Measurements from ENCODE around the gene CD59. TPM values are rescaled to one million over a fixed set of nuclear protein-coding genes. Genes with fewer than 3 reads are reported as not detected.
"Not testable (repeated sequence)": the region's sequence is repeated elsewhere in the genome, so short reads cannot be mapped to it uniquely, and the experiment has no call there.

The CD59 gene
- total RNA-seq, 1 donor, result 1,509 TPM

- no peak for DNase-seq (ENCODE audit: low read depth)
- TF ChIP-seq CTCF (IDR thresholded peaks at IDR 0.05; ENCODE audit: insufficient read depth, low read length), result no peak
- no peak overlapping the region for H3K4me3 ChIP-seq (ENCODE audit: low read depth, low read length)
Observed at GRCh38 chr11:33708985-33709384, 27.2 kb downstream of the CD59 start.

GRCh38 chr11:33707831-33708230, 28.4 kb downstream of the CD59 start:
- DNase-seq (ENCODE audit: low read depth); H3K4me3 ChIP-seq (ENCODE audit: low read depth, low read length): not testable (repeated sequence)

- H3K4me3 ChIP-seq (ENCODE audit: low read depth, low read length), result no peak overlapping the region
- no peak for TF ChIP-seq CTCF (IDR thresholded peaks at IDR 0.05; ENCODE audit: insufficient read depth, low read length)
- no peak for DNase-seq (ENCODE audit: low read depth)
Observed at GRCh38 chr11:33706966-33707365, 29.3 kb downstream of the CD59 start.

- no peak for TF ChIP-seq CTCF (IDR thresholded peaks at IDR 0.05; ENCODE audit: insufficient read depth, low read length)
- no peak for DNase-seq (ENCODE audit: low read depth)
- no peak overlapping the region for H3K4me3 ChIP-seq (ENCODE audit: low read depth, low read length)
Observed at GRCh38 chr11:33706546-33706945, 29.7 kb downstream of the CD59 start.

- peak; percentile 22 for TF ChIP-seq CTCF (IDR thresholded peaks at IDR 0.05; ENCODE audit: insufficient read depth, low read length)
- DNase-seq (ENCODE audit: low read depth), result no peak
- H3K4me3 ChIP-seq (ENCODE audit: low read depth, low read length), result no peak overlapping the region
Observed at GRCh38 chr11:33704240-33705002, 31.8 kb downstream of the CD59 start.

- no peak overlapping the region for H3K4me3 ChIP-seq (ENCODE audit: low read depth, low read length)
- DNase-seq (ENCODE audit: low read depth), result peak; percentile 49
- no peak for TF ChIP-seq CTCF (IDR thresholded peaks at IDR 0.05; ENCODE audit: insufficient read depth, low read length)
Observed at GRCh38 chr11:33703788-33704187, 32.4 kb downstream of the CD59 start.

GRCh38 chr11:33703234-33703633, 33.0 kb downstream of the CD59 start:
- no peak for DNase-seq (ENCODE audit: low read depth)
- TF ChIP-seq CTCF (IDR thresholded peaks at IDR 0.05; ENCODE audit: insufficient read depth, low read length), result no peak
- no peak overlapping the region for H3K4me3 ChIP-seq (ENCODE audit: low read depth, low read length)
